ENCODE results near the gene POLD1.

Gene POLD1

DNA sequence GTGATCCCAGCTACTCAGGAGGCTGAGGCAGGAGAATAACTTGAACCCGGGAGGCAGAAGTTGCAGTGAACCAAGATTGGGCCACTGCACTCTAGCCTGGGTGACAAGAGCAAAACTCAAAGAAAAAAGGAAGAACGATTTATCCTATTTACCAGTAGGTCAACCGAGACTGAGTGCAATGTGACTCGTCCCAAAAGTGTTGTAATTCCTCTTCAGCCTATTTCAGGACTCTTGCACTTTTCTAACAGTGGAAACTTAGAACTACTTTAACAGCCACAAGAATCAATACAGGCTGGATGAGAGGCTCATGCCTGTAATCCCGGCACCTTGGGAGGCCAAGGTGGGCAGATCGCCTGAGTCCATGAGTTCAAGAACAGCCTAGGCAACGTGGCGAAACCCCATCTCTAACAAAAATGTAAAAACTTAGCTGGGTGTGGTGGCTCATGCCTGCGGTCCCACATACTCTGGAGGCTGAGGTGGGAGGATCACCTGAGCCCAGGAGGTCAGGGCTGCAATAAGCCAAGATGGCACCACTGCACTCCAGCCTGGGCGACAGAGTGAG lies 12.2 kb upstream of the POLD1 start:
- H4K8ac ChIP-seq (ENCODE audit: low read length): no peak overlapping the region
- no peak overlapping the region for H3K18ac ChIP-seq (ENCODE audit: low read depth in 1 of 2, low read length in 2 of 2)
- no peak overlapping the region for H3K23ac ChIP-seq (ENCODE audit: low read length in 2 of 2)
- no peaks in the 10 kb centered on the region for H3K27me3 ChIP-seq (ENCODE audit: control insufficient read depth in 1 of 2, insufficient read depth in 1 of 2, low read length in 2 of 2)
- no peak overlapping the region for H2BK5ac ChIP-seq (ENCODE audit: low read depth, low read length, poor library complexity, severe bottlenecking)
- no peaks in the 10 kb centered on the region for H3K36me3 ChIP-seq (ENCODE audit: control insufficient read depth in 1 of 2, insufficient read depth in 2 of 2, low read depth in 1 of 2, low read length in 2 of 2)
- H3K9ac ChIP-seq (ENCODE audit: low read length): no peak overlapping the region
- no peak overlapping the region for H2AFZ ChIP-seq (ENCODE audit: low read depth, low read length)
- no peak overlapping the region for H2BK120ac ChIP-seq (ENCODE audit: low read depth, low read length)
- H3K4ac ChIP-seq (ENCODE audit: low read depth in 1 of 2, low read length in 2 of 2): no peak overlapping the region
- H3K9me3 ChIP-seq (ENCODE audit: control insufficient read depth, low read length): no peaks in the 10 kb centered on the region
- H3K4me2 ChIP-seq (ENCODE audit: low read length, poor library complexity, severe bottlenecking): no peak overlapping the region
- DNase-seq: peak; percentile 26
- no peak overlapping the region for H4K91ac ChIP-seq (ENCODE audit: low read length)
- no peak overlapping the region for H2BK12ac ChIP-seq (ENCODE audit: low read length in 2 of 2)
- H3K27ac ChIP-seq (ENCODE audit: low read length, poor library complexity, severe bottlenecking): no peak overlapping the region
- no peak overlapping the region for H2AK5ac ChIP-seq (ENCODE audit: low read length, severe bottlenecking)
- H3K4me3 ChIP-seq (ENCODE audit: insufficient read depth in 1 of 2, low read depth in 1 of 2, low read length in 2 of 2): no peak overlapping the region
- H3K79me1 ChIP-seq (replicated peaks; ENCODE audit: low read length, poor library complexity, severe bottlenecking): peaks cover under 1% of the 10 kb centered on the region
- H2BK15ac ChIP-seq (ENCODE audit: low read depth, poor library complexity, severe bottlenecking): no peak overlapping the region
- no peak overlapping the region for H3K14ac ChIP-seq (ENCODE audit: low read length in 2 of 2)
- 90% methylated on average over 9 of the region's 10 CpGs for WGBS
- H3K4me1 ChIP-seq (ENCODE audit: control insufficient read depth, insufficient read depth, low read depth, low read length): peaks cover 6% of the 10 kb centered on the region

DNA sequence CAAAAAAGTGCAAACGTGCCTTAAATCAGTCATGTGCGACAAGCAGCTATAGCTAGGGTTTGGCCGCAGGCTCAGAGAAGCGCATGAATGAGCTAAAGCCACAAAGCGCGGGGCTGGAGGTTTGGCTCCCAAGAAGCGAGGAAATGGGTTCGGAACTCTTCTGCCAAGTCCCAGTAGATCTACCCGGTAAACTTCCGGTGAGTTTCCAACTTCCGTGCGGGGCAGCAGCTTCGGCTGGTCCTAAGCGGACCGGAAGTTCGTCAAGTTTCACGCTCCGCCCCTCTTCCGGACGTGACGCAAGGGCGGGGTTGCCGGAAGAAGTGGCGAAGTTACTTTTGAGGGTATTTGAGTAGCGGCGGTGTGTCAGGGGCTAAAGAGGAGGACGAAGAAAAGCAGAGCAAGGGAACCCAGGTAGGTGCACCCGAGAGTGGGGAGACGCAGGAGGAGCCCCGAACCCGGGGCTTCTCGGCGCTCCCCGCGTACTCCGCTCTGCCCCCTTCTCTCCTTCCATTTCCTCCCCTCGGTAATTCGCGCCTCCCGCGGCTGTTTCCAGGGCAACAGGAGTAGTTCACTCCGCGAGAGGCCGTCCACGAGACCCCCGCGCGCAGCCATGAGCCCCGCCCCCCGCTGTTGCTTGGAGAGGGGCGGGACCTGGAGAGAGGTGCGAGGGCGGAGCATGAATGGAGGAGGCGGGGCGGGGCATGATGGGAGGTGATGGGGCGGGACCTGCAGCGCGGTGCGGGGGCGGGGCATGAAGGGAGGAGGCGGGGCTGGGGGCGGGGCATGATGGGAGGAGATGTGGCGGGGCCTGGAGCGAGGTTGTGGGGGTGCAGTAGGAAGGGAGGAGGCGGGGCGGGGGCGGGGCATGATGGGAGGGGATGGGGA lies 7.7 kb upstream of the POLD1 start, which contains the start of gene NR1H2:
TSS of gene NR1H2 (plus strand) at position 292 of the 885 bp plus-strand sequence. CDS start 1,149 bp downstream, outside the sequence.
- Histone ChIP-seq H3K9me3 (ENCODE audit: control insufficient read depth, low read length) (no peaks in the 10 kb centered on the region), H3K14ac (ENCODE audit: low read length in 2 of 2) (peak within 1 kb of the TSS in 1 of 2 experiments; percentile 49), H2BK15ac (ENCODE audit: low read depth, poor library complexity, severe bottlenecking) (no peak within 1 kb of the TSS), H3K27me3 (ENCODE audit: control insufficient read depth in 1 of 2, insufficient read depth in 1 of 2, low read length in 2 of 2) (no peaks in the 10 kb centered on the region), H2BK120ac (ENCODE audit: low read depth, low read length) (peak within 1 kb of the TSS; percentile 69), H4K91ac (ENCODE audit: low read length) (peak within 1 kb of the TSS; percentile 67), H3K36me3 (ENCODE audit: control insufficient read depth in 1 of 2, insufficient read depth in 2 of 2, low read depth in 1 of 2, low read length in 2 of 2) (peaks cover 41% of the 10 kb centered on the region in 2 experiments), H3K4me3 (ENCODE audit: insufficient read depth in 1 of 2, low read depth in 1 of 2, low read length in 2 of 2) (peak within 1 kb of the TSS; percentile 78 to 86), H3K4me1 (ENCODE audit: control insufficient read depth, insufficient read depth, low read depth, low read length) (peaks cover 2% of the 10 kb centered on the region), H2AK5ac (ENCODE audit: low read length, severe bottlenecking) (peak within 1 kb of the TSS; percentile 61), H3K23ac (ENCODE audit: low read length in 2 of 2) (no peak within 1 kb of the TSS), H3K4me2 (ENCODE audit: low read length, poor library complexity, severe bottlenecking) (peak within 1 kb of the TSS; percentile 88), H3K27ac (ENCODE audit: low read length, poor library complexity, severe bottlenecking) (peak within 1 kb of the TSS; percentile 96), H2AFZ (ENCODE audit: low read depth, low read length) (peak within 1 kb of the TSS; percentile 21), H3K9ac (ENCODE audit: low read length) (peak within 1 kb of the TSS; percentile 98), H4K8ac (ENCODE audit: low read length) (peak within 1 kb of the TSS; percentile 91), H3K79me1 (replicated peaks; ENCODE audit: low read length, poor library complexity, severe bottlenecking) (peaks cover 33% of the 10 kb centered on the region), H2BK5ac (ENCODE audit: low read depth, low read length, poor library complexity, severe bottlenecking) (peak within 1 kb of the TSS; percentile 88), H2BK12ac (ENCODE audit: low read length in 2 of 2) (peak within 1 kb of the TSS in 1 of 2 experiments; percentile 33), H3K4ac (ENCODE audit: low read depth in 1 of 2, low read length in 2 of 2) (peak within 1 kb of the TSS; percentile 84 to 94), H3K18ac (ENCODE audit: low read depth in 1 of 2, low read length in 2 of 2) (peak within 1 kb of the TSS; percentile 67 to 87)
- 2% methylated on average over 55 of the region's 67 CpGs for WGBS
- DNase-seq: peak; percentile 97

DNA sequence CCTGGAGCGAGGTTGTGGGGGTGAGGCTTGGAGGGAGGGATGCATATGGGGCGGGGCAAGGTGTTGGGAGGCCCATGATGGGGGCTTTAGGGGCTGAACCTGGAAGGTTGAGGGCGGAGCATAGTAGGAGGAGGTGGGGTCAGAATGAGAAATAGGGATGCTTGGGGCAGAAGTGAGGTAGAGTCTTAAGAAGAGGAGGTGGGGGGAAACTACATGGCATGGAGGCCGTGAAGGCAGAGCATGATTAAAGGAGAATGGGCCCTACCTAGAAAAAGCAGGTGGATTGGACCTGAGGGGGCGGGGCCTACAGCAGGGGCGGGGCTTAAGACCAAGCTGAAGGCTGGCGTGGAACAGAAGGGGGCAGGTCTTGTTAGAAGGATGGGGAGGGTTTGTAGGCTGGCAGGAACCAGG lies 7.1 kb upstream of the POLD1 start:
- WGBS: 47% methylated on average over 7 of the region's 7 CpGs
- Histone ChIP-seq H3K23ac (ENCODE audit: low read length in 2 of 2) (no peak overlapping the region), H2BK120ac (ENCODE audit: low read depth, low read length) (no peak overlapping the region), H3K9me3 (ENCODE audit: control insufficient read depth, low read length) (no peaks in the 10 kb centered on the region), H2AFZ (ENCODE audit: low read depth, low read length) (no peak overlapping the region), H2BK12ac (ENCODE audit: low read length in 2 of 2) (no peak overlapping the region), H3K4me3 (ENCODE audit: insufficient read depth in 1 of 2, low read depth in 1 of 2, low read length in 2 of 2) (no peak overlapping the region), H3K9ac (ENCODE audit: low read length) (no peak overlapping the region), H2BK15ac (ENCODE audit: low read depth, poor library complexity, severe bottlenecking) (no peak overlapping the region), H4K8ac (ENCODE audit: low read length) (no peak overlapping the region), H3K4me2 (ENCODE audit: low read length, poor library complexity, severe bottlenecking) (peak overlapping the region; percentile 41), H3K27ac (ENCODE audit: low read length, poor library complexity, severe bottlenecking) (no peak overlapping the region), H2BK5ac (ENCODE audit: low read depth, low read length, poor library complexity, severe bottlenecking) (no peak overlapping the region), H3K79me1 (replicated peaks; ENCODE audit: low read length, poor library complexity, severe bottlenecking) (peaks cover 33% of the 10 kb centered on the region), H3K4ac (ENCODE audit: low read depth in 1 of 2, low read length in 2 of 2) (no peak overlapping the region), H4K91ac (ENCODE audit: low read length) (no peak overlapping the region), H3K27me3 (ENCODE audit: control insufficient read depth in 1 of 2, insufficient read depth in 1 of 2, low read length in 2 of 2) (no peaks in the 10 kb centered on the region), H3K4me1 (ENCODE audit: control insufficient read depth, insufficient read depth, low read depth, low read length) (peaks cover 2% of the 10 kb centered on the region), H3K18ac (ENCODE audit: low read depth in 1 of 2, low read length in 2 of 2) (no peak overlapping the region), H2AK5ac (ENCODE audit: low read length, severe bottlenecking) (no peak overlapping the region), H3K14ac (ENCODE audit: low read length in 2 of 2) (no peak overlapping the region), H3K36me3 (ENCODE audit: control insufficient read depth in 1 of 2, insufficient read depth in 2 of 2, low read depth in 1 of 2, low read length in 2 of 2) (peaks cover 47% of the 10 kb centered on the region in 2 experiments)
- peak; percentile 17 for DNase-seq

DNA sequence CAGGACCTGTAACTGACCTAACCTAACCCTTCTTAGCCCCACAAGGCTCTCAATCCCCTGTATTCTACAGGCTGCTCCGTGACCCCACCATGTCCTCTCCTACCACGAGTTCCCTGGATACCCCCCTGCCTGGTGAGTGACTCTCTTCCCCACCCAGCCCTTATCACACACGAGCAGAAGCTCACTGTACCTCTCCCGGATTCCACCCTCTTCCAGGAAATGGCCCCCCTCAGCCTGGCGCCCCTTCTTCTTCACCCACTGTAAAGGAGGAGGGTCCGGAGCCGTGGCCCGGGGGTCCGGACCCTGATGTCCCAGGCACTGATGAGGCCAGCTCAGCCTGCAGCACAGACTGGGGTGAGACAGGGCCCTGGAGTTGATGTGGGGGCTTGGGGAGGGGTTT lies 6.6 kb upstream of the POLD1 start:
- no peak overlapping the region for H2BK12ac ChIP-seq (ENCODE audit: low read length in 2 of 2)
- H3K27me3 ChIP-seq (ENCODE audit: control insufficient read depth in 1 of 2, insufficient read depth in 1 of 2, low read length in 2 of 2): no peaks in the 10 kb centered on the region
- peaks cover 2% of the 10 kb centered on the region for H3K4me1 ChIP-seq (ENCODE audit: control insufficient read depth, insufficient read depth, low read depth, low read length)
- no peak overlapping the region for H3K23ac ChIP-seq (ENCODE audit: low read length in 2 of 2)
- no peak overlapping the region for H3K4ac ChIP-seq (ENCODE audit: low read depth in 1 of 2, low read length in 2 of 2)
- H2AFZ ChIP-seq (ENCODE audit: low read depth, low read length): no peak overlapping the region
- no peak overlapping the region for H2AK5ac ChIP-seq (ENCODE audit: low read length, severe bottlenecking)
- H3K14ac ChIP-seq (ENCODE audit: low read length in 2 of 2): no peak overlapping the region
- H3K18ac ChIP-seq (ENCODE audit: low read depth in 1 of 2, low read length in 2 of 2): no peak overlapping the region
- H2BK120ac ChIP-seq (ENCODE audit: low read depth, low read length): no peak overlapping the region
- no peak overlapping the region for H4K8ac ChIP-seq (ENCODE audit: low read length)
- H3K27ac ChIP-seq (ENCODE audit: low read length, poor library complexity, severe bottlenecking): no peak overlapping the region
- 92% methylated on average over 8 of the region's 9 CpGs for WGBS
- peaks cover 51 to 52% of the 10 kb centered on the region in 2 experiments for H3K36me3 ChIP-seq (ENCODE audit: control insufficient read depth in 1 of 2, insufficient read depth in 2 of 2, low read depth in 1 of 2, low read length in 2 of 2)
- H4K91ac ChIP-seq (ENCODE audit: low read length): no peak overlapping the region
- no peak for DNase-seq
- H3K4me3 ChIP-seq (ENCODE audit: insufficient read depth in 1 of 2, low read depth in 1 of 2, low read length in 2 of 2): no peak overlapping the region
- H3K9me3 ChIP-seq (ENCODE audit: control insufficient read depth, low read length): no peaks in the 10 kb centered on the region
- H3K79me1 ChIP-seq (replicated peaks; ENCODE audit: low read length, poor library complexity, severe bottlenecking): peaks cover 33% of the 10 kb centered on the region
- no peak overlapping the region for H2BK15ac ChIP-seq (ENCODE audit: low read depth, poor library complexity, severe bottlenecking)
- H2BK5ac ChIP-seq (ENCODE audit: low read depth, low read length, poor library complexity, severe bottlenecking): no peak overlapping the region
- H3K9ac ChIP-seq (ENCODE audit: low read length): no peak overlapping the region
- H3K4me2 ChIP-seq (ENCODE audit: low read length, poor library complexity, severe bottlenecking): no peak overlapping the region

Measured in mesenchymal stem cell (in vitro differentiated cells and primary cell).